ENCODE data around the gene SQSTM1. TPM values are rescaled to one million over a fixed set of nuclear protein-coding genes. Genes with fewer than 3 reads are reported as not detected.

Gene SQSTM1
- total and polyA plus RNA-seq, 9 of the 15 experiments (the other 6 are each of a cell fraction or from before 2014, with no cell fraction given): 5.6 to 148 (median 64.0) TPM

GRCh38 chr5:179837076-179838011 lies 16.6 kb downstream of the SQSTM1 start (continued):
- TF ChIP-seq FOXP4 (CRISPR knock-in tag; IDR thresholded peaks at IDR 0.05; ENCODE audit: borderline replicate concordance) (no peak), CBFA2T3 (IDR thresholded peaks at IDR 0.05) (no peak), AFF4 (CRISPR knock-in tag; IDR thresholded peaks at IDR 0.05) (no peak), DLX4 (CRISPR knock-in tag; IDR thresholded peaks at IDR 0.05) (no peak), MTA1 (IDR thresholded peaks at IDR 0.05; ENCODE audit: borderline replicate concordance) (no peak), E2F5 (CRISPR knock-in tag; IDR thresholded peaks at IDR 0.05) (no peak), FIP1L1 (IDR thresholded peaks at IDR 0.05; ENCODE audit: low read depth, low read length, poor library complexity, severe bottlenecking) (no peak), RFX7 (CRISPR knock-in tag; IDR thresholded peaks at IDR 0.05) (no peak), ARID1B (IDR thresholded peaks at IDR 0.05) (no peak), GABPB2 (CRISPR knock-in tag; conservative IDR thresholded peaks at IDR 0.05) (no peak), ZNF124 (CRISPR knock-in tag; IDR thresholded peaks at IDR 0.05) (no peak), MXI1 (IDR thresholded peaks at IDR 0.05; ENCODE audit: low read depth, low read length) (no peak), E2F8 (IDR thresholded peaks at IDR 0.05; ENCODE audit: low read depth, partially characterized antibody) (no peak), RBBP5 (IDR thresholded peaks at IDR 0.05; ENCODE audit: borderline replicate concordance, insufficient read depth, low read length, poor library complexity, severe bottlenecking) (no peak), ZNF347 (CRISPR knock-in tag; IDR thresholded peaks at IDR 0.05; ENCODE audit: low read depth) (no peak)

Data from K562 (cell line).